ENCODE measurements around the gene TIMMDC1.
"Not testable (repeated sequence)": the region's sequence is repeated elsewhere in the genome, so short reads cannot be mapped to it uniquely, and the experiment has no call there.

Gene TIMMDC1

GRCh38 chr3:119557877-119558269 is 59.5 kb downstream of the TIMMDC1 start:
- DNase-seq = no peak

- no peak for DNase-seq
Observed at GRCh38 chr3:119558626-119559317, 60.4 kb downstream of the TIMMDC1 start.

GRCh38 chr3:119559441-119559963 is 61.2 kb downstream of the TIMMDC1 start, which contains the start of gene CD80:
CD80 (minus strand) TSS chr3:119559614; CDS start chr3:119557728, 1,886 bp downstream.
- peak; percentile 69 for DNase-seq

GRCh38 chr3:119560160-119560559 is 61.8 kb downstream of the TIMMDC1 start:
- DNase-seq = no peak

GRCh38 chr3:119562307-119562961 is 64.1 kb downstream of the TIMMDC1 start:
- DNase-seq = peak; percentile 62

DNA sequence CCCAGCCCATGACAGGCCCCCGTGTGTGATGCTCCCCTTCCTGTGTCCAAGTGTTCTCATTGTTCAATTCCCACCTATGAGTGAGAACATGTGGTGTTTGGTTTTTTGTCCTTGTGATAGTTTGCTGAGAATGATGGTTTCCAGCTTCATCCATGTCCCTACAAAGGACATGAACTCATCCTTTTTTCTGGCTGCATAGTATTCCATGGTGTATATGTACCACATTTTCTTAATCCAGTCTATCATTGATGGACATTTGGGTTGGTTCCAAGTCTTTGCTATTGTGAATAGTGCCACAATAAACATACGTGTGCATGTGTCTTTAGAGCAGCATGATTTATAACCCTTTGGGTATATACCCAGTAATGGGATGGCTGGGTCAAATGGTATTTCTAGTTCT is 65.0 kb downstream of the TIMMDC1 start:
- DNase-seq = not testable (repeated sequence)

GRCh38 chr3:119569156-119569555 is 70.8 kb downstream of the TIMMDC1 start:
- no peak for DNase-seq

GRCh38 chr3:119570229-119570628 is 71.9 kb downstream of the TIMMDC1 start:
- DNase-seq = no peak

GRCh38 chr3:119571230-119571629 is 72.9 kb downstream of the TIMMDC1 start:
- no peak for DNase-seq

- DNase-seq = no peak
Observed at GRCh38 chr3:119571688-119572087, 73.3 kb downstream of the TIMMDC1 start.

Measured in activated naive CD4-positive, alpha-beta T cell treated with Interleukin-2 at 50 U/mL for 16 hours (primary cell).